ENCODE results near the gene DYSF.

DYSF gene

DNA sequence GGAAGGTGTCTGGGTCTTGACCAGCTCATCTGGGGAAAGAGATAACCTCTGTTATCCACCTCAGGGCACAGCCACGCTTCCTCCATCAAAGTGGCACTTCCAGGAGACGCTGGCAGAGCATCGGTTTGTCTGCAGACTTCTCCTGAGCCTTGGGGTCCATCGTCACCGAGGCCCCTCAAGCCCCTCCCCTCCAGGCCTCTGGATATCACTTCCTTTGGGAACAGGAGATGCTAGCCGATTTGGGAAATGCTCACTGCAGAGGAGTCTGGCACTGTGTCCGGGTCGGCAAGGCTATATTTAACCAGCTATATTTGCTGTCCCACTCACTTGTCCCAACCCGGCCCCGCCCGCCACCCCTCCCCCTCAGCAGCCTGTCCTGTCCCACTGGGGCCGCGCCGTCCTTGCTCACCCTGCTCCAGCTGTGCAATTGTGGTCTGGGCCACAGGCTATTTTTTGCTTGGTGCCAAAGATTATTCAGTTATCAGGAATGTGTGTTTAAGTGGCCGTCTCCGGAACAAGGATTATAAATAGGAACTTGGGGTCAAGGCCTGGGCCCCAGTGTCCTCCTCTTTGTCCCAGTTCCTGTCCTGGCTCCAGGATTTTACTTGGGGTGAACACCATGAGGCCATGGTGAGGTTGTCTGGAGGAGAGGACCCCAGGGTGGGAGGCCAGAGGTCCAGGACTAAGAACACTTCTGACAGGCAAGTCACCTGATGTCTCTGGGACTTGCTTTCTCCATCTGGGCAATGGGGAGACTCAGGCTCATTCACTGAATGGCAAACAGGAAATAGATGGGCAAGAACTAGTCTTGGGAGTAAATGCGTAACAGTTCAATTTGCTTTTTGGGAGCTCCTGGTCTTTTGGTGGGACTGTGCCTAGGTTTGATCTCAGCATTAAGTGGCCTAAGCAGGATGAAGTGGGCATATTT, 263.6 kb downstream of the DYSF start:
- no peak for DNase-seq

- no peak for DNase-seq
Observed at GRCh38 chr2:71718686-71719085, 265.3 kb downstream of the DYSF start.

DNA sequence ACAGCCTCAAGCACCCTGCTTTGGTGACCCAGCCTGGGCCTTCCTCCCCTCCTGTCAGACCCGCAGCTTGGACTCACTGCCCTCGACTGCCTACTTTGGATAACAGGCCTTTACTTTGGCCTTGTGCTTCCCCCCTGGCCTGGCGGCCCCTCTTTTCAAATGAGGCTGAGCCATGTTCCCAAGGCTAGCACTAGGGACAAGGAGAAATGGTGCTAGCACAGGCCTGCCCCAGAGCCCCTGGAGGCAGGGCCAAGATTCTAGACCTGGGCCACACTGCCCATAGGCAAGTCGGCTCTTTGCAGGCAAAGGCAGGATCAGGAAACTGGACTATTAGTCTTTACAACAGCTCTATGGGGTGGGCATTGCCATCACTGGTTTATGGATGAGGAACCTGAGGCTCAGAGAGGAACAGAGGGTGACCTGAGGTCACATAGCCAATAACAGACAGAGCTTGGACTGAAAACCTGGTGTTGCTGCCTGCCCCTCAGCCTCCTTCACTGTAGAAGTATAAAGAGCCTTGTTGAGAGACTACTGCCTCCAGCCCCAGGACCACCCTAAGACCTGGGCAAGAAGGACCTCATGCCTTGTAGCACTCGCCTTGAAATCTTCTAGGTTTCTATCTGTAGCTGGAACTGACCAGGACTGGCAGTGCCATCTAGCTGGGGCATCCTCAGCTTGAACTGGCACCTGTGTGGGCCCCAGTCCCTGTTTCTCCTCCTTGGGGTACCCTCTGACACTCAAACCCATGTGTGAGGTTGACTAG, 266.3 kb downstream of the DYSF start:
- DNase-seq, result no peak

DNA sequence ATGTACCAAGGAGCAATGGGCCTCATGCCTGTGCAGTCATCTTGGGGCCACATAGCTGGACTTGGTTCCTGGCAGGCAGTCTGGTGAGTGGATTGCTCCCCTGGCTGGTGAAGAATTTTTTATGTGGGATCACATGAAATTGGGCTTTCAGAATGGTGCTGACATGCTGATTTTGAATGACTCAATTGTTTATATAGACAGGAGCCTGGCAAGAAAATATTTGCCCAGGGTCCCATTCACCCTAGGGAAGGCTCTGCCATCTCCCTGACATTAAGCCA, 266.9 kb downstream of the DYSF start:
- no peak for DNase-seq

DNA sequence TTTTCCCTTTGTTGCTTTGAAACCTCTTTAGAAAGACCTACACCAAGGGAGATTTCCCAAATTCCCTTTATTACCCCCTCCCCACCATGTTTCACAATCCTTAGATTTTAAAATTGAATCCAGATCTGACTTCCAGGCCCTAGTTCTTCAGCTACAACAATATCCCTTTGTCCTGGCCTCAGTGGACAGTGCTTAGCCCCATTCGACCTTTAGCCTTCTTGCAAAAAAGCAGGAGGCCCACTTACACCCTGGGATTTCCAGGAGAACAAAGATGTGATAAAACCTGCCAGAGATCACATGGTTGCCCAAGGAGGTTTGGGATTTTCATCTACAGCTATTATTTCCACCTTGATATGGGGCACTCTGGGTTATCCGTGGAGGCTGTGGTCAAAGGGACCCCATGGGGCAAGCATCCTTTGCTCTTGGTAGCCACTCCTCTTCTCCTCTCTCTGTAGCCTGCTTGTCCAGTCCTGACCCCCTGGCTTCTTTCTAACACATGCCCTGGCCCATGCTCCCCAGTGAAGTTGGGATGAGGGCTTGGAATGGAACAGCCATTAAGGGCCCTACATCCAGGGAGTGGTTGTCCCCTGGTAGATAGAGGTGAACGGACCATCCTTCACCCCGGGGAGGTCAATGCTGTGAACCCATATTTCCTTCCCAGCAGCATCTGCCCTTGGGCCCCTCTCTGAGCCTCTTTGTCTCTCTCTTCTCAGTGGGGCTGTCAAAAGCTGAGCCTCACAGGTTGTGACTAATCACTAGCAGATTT, 267.4 kb downstream of the DYSF start:
- no peak for DNase-seq

DNA sequence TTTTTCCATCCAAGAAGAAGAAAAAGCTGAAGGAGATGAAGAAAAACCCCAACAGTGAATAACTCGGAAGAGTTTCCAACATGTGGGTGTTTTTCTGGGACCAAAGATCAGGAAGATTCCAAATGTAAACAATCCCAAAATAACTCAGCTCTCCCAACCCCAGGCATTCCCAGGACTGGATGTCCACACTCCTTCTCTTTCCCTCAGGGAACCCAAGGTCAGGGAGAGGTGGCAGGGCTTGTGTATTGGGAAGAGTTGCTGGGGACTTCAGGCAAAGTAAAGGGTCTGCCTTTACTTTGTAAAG, 268.0 kb downstream of the DYSF start:
- no peak for DNase-seq

- DNase-seq, result no peak
Observed at GRCh38 chr2:71721669-71722068, 268.3 kb downstream of the DYSF start.

DNA sequence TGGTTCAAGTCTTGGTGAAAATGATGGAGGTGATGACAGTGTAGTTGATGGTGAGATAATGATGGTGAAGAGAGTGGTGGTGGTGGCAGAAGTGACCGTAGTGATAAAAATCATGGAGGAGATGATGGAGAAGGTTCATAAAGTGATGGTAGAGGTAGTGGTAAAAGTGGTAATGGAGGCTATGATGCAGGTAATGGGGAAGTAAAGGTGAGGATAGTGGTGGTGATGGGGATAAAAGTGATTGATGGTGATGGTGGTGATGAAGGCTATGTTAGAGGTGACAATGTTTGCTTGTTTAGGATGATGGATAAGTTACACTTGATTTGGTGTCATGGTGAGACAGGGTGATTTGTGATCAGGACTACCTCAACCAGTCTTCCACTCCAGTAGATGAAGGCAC, 268.9 kb downstream of the DYSF start:
- no peak for DNase-seq

DNA sequence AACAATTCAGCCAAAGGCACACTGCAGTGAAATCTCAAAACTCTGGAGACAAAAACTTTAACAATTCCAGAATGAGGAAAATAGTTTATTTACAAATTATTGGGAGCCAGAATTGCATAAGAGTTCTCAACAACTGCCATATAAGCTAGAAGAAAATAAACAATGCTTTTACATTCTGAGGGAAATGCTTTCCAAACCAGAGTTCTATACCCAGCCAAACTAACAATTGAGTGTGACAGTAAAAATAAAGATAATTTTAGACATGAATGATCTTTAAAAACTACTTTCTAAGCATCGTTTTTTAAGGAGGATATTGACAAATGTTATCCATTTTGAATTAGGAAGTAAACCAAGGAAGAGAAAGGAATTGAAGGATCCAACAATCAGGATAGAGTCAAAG, 271.4 kb downstream of the DYSF start:
- no peak for DNase-seq

DNA sequence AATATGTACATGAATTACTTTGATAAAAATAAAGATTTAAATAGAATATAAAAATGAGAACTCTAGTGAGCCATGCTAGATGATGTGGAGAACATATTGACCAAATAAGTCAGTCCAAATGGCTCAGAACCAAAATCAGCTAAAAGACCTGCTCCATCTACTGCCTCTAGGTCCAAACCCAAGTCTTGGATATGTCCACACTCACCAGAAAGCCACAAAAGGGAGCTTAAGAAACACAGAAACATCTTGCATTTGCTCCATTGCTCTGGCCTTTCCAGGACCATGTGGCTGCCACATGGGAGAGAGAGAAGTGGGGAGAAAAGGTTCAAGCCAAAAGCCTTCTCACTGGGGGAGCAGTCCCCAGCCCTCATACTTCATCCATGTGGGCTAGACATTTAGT, 272.5 kb downstream of the DYSF start:
- no peak for DNase-seq

DNA sequence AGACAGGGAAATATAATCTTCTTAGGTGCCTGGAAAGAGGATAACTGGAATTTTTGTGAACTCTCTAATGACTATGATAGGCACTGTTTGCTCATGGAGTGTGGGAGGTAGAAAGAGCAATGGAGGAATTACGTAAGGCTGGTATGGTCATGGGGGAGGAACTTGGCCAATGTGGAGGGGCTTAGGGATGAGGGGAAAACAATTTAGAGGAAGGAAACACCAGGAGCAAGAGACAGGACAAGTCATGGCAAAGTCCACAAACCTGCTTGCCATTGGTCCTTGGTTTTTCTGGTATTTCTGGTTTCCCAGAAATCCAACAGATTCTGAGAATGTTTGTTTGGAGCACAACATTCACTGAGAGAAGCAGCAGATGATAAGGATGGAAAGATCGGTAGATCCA, 274.2 kb downstream of the DYSF start:
- DNase-seq, result no peak

DNA sequence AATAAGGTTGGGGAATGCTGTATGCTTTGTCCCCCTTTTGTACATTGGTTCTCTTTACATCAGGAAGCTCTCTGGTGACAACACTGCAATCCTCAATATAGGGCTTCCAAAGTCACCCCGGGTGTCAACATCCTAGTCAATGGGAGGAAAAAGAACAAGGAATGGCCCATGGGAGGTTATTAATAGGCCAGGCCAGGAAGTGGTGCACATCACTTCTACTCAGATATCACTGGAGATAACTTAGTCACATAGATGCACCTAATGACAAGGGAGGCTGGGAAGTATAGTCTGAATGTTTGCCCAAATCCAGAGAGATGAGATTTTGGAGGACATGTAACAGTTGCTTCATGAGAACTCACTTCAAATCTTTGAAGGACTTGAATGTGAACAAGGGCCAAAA, 274.7 kb downstream of the DYSF start:
- DNase-seq, result no peak

- no peak for DNase-seq
Observed at GRCh38 chr2:71730785-71731383, 277.5 kb downstream of the DYSF start.

DNA sequence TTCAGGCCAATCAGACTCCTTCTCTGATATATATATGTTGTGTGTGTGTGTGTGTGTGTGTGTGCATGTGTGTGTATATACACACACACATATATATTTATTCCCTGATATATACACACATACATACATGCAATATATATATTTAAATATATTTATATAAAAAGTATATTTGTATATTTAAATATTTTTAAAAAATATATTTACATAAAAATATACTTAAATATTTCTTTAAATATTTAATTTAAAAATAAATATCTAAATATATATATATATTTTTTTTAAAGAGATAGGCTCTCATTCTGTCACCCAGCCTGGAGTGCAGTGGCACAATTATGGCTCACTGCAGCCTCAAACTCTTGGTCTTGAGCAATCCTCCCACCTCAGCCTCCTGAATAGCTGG, 281.3 kb downstream of the DYSF start:
- DNase-seq, result no peak

DNA sequence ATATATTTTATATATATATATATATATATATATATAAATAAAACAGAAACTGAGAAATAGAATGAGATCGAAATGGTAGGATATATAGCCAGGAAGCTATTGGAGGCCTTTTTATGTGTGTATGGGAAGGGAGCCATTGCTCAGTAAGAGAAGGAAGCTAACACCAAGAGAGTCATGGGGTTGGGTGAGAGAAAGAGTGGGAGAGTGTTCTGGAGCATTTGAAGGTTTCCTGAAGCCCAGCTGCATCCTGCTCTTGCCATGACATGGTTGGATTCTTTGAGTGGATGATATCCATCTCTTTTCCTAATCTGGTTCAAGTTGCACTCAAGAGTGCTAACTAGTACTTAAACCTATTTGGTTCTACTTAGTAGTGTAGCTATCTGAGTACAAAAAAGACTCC, 282.3 kb downstream of the DYSF start:
- DNase-seq, result no peak
